NK-92 treated with Interleukin-12 subunit alpha and Interleukin-12 subunit beta, amount 100 ng/mL, for 24 hours (cell line): ENCODE measurements around the gene ATG3.
"Not testable (repeated sequence)": the region's sequence is repeated elsewhere in the genome, so short reads cannot be mapped to it uniquely, and the experiment has no call there.

Source experiments
- DNase-seq: peaks from one replicate; lab custom pipeline; 2025; lab: John Stamatoyannopoulos, UW

ATG3 gene

DNA sequence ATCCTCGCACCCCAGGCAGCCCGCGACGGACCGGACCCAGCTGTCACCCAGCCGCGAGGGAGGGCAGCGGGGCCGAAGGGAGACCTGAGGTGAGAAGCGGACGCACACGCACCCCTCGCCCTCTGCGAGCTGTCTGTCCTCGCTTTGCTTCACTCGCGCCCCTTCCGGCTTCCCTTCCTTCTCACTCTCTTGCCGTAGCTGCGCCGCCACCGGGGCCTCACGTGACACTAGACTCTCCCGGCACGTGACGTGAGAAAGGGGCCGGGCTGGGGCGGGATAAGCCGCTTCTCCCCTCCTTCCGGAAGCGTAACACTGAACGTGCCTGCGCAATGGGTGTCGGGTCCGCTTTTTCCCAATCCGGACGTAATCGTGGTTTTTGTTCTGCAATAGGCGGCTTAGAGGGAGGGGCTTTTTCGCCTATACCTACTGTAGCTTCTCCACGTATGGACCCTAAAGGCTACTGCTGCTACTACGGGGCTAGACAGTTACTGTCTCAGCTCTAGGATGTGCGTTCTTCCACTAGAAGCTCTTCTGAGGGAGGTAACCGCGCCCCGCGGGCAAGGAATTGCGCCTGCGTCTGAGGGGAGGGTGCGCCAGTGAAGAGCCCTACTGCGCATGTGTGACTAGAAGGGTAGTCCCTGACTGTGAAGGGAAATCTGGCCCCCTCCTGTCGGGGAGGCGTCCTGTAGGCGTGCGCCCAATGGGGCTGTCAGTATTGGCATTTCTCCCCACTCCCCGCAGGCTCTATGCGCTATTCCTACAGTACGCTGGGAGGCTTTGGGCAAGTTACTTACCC is at the start of gene ATG3, which contains the start of gene SLC35A5:
TSS of gene ATG3 (minus strand) at position 229 of the 796 bp plus-strand sequence. CDS start 434 bp downstream, outside the sequence.
TSS of gene SLC35A5 (plus strand) at position 312 of the 796 bp plus-strand sequence. CDS start 1,359 bp downstream, outside the sequence.
- peak; percentile 99 for DNase-seq

DNA sequence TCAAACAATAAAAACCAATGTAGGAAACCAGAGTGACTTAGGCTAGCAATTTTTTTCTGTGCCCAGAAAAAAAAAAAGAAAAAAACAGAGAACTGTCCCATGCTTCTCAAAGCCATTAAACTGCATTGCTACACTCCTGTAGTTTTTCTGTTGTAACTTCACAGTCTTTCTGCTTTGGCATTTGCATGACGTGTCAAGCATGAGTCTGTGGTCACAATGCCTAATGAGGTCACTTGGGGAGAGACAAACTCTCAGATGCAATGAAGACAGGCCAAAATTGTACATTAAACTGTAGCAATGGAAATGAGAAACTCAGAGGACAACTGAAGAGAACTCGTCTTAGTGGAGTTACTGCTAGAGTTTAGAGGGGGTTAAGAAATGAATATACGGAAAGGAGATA is 48.4 kb upstream of the ATG3 start:
- DNase-seq = no peak

- DNase-seq = no peak
Observed at GRCh38 chr3:112607863-112608262, 46.1 kb upstream of the ATG3 start.

- no peak for DNase-seq
Observed at GRCh38 chr3:112606098-112606497, 44.3 kb upstream of the ATG3 start.

DNA sequence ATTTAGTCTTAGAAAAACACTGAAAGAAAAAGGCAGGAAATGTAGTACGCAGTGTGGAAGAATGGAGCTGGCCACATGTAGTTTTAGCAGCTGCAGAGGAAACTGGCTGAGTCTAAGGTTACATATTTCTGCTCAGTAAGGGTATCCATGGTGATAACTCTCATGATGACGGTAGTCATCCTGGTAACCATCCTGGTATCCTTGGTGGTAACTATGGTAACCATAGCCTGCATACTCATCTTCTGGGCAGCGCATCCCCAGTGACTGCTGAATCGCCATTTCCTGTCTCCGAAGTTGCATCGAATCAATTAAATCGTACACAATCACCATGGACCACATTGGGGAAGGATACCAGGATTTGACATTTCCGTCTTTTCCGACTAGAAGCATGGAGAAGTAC is 43.5 kb upstream of the ATG3 start:
- no peak for DNase-seq

GRCh38 chr3:112604536-112604935 is 42.8 kb upstream of the ATG3 start:
- no peak for DNase-seq

GRCh38 chr3:112602217-112602838 is 40.6 kb upstream of the ATG3 start:
- no peak for DNase-seq

DNA sequence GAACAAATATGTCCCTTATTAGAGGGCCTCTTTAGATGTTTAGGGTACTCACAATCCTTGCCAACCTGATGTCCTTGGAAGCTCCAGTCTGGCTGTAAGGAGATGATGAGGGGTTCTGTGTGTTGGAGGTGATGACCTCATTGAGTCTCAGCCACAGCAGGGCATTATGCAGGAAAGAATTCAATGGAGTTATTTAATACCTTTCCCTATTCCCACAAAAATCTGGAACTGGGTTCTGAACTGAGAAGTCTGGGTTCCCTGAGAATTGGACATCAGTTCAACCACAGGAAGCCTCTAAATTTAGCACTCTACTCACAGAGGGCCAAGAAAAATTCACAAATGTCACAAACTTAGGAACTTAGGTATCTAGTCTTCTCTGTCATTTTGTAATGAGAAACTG is 37.0 kb upstream of the ATG3 start:
- DNase-seq = no peak

GRCh38 chr3:112597945-112598344 is 36.2 kb upstream of the ATG3 start:
- DNase-seq = no peak

DNA sequence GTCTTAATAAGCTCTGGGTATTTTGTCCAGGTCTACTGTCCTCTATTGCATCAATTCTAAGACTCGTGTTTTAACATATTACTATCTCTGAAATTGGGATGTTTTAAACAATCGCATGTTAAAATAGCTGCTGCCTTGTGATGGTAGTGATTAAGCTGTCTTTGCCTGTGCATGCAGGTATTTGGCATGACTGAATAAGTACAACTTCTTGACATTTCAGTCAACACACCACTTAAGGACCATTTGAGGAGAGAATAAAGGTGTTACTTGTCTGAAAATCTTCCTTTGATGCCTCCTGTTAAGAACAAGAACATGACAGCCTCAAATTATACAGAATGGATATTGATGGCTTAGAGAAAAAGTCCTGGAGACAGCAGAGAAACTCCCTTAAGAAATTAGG is 33.1 kb upstream of the ATG3 start:
- DNase-seq = no peak

DNA sequence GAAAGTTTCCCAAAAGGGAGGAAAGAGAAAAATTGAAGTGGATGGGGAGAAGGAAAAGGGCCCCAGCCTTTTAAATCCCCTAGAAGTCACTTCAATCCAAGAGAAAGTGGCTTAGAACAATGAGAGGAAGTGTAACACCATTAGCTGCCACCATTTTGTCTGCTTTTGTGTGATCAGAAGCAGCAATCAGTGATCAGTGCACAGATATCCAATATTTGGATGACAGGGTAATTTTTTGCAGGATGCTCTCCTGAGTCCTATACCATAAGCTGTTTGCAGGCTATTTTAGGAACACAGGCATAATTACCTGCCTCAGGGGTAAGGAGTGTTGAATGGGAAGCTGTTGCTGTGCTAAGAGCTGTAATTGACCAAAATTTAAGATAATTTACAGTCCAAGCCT is 31.5 kb upstream of the ATG3 start:
- no peak for DNase-seq

GRCh38 chr3:112587336-112587735 is 25.6 kb upstream of the ATG3 start:
- no peak for DNase-seq

GRCh38 chr3:112585782-112586181 is 24.0 kb upstream of the ATG3 start:
- DNase-seq = no peak

DNA sequence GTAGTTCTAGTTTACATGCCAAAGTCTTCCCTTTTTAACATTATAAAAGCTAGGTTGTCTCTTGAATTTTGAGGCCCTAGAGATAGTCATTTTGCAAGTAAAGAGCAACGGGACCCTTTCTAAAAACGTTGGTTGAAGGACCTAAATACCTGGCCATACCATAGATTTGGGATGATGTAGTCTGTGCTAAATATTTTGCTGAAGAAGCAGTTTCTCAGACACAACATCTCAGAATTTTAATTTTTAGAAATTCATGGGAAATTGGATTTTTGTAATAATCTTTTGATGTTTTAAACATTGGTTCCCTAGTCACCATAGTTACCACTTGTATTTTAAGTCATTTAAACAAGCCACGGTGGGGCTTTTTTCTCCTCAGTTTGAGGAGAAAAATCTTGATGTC is 21.3 kb upstream of the ATG3 start:
- DNase-seq = no peak

DNA sequence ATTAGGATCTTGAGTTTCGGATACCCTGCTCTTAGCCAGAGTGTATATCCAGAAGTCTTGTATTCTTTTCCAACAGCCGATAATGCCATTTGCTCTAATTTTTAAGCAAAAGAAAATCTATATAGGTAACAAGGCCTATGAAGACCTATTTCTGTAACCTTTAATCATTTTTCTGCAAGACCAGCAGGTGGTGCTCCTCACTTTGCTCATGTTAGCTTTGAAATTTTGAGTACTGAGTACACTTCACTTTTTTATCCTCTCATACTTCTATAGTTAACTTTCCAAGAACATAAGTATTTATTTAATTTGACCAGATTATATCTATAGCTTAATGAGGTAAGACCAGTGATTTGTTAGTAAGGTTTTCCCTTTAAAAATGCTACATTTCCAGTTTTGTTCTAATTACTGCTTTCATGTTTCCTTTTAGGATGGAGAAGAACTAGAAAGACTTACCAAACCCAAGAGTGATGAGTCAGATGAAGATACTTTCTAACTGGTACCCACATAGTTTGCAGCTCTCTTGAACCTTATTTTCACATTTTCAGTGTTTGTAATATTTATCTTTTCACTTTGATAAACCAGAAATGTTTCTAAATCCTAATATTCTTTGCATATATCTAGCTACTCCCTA is 20.6 kb upstream of the ATG3 start:
- DNase-seq = no peak

- DNase-seq = no peak
Observed at GRCh38 chr3:112579697-112580096, 17.9 kb upstream of the ATG3 start.

- DNase-seq = no peak
Observed at GRCh38 chr3:112579232-112579631, 17.5 kb upstream of the ATG3 start.

- no peak for DNase-seq
Observed at GRCh38 chr3:112572701-112573100, 10.9 kb upstream of the ATG3 start.

- DNase-seq = no peak
Observed at GRCh38 chr3:112569265-112569664, 7.5 kb upstream of the ATG3 start.

GRCh38 chr3:112568642-112569041 is 6.9 kb upstream of the ATG3 start:
- DNase-seq = no peak

DNA sequence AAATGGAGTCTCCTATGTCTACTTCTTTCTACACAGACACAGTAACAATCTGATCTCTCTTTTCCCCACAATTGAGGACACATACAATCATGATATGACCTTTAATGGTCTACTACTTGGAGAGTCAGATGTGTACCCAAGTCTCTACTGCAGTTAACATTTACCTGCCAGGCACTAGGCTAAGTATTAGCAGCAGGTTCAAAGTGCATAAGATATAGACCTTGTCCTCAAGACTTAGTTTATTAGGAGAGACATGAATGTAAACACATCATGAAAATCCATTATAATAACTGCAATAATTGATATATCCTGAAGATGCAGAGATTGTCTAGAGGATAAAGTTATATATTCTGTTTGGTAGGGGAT is 3.2 kb upstream of the ATG3 start:
- no peak for DNase-seq

GRCh38 chr3:112564247-112564939 is 2.6 kb upstream of the ATG3 start:
- not testable (repeated sequence) for DNase-seq

DNA sequence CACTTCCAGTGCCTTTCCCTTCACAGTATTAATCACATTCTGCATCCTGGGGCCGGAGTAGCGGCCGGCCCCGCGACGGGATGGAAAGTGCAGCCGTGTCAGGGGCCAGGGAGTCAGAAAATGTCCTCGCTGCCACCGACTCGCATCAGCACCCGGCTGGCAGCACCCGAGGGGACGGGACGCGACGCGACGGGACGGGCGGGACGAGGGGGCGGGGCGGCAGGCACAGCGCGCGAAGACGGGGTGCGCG is 353 bp downstream of the ATG3 start:
- DNase-seq = no peak
